HG03039 (cell line): ENCODE measurements around the gene MCAM.
A peak's percentile ranks its signal among the peaks of the same experiment; 100 is the strongest.

Experiments used
- ATAC-seq: cut with Tn5 transposase; IDR thresholded peaks from one replicate; pipeline ENCODE4 v1.9.1; 2021; ENCODE audit warnings: mild to moderate bottlenecking, moderate library complexity; ENCODE audit not compliant: unreplicated experiment

MCAM gene

GRCh38 chr11:119316729-119317591, at the start of gene MCAM:
MCAM (minus strand) TSS chr11:119317130; CDS start chr11:119317101, 29 bp downstream.
- ATAC-seq = no peak

DNA sequence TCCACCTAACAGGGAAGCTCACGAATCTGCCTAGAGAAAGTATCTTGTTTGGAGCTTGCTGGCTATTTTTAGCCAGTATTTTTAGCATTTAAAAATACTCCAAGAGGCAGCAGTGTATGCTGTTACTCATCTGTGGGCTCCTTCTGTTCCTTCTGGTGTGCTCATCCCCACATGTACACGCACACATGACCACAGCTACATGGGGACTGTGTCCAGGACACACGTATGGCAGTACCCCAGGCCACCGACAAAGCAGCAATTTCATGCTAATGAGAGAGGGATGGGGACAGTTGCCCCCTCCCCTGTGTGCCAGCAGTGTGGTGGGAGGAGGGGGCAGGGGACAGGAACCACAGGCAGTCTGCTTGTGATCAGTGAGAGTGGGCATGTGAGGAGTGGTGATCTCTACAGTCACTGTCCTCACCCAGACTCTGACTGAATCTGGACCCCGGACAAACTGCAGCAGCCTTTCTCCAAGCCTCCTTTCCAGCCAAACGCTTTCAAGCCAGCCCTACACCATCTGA, 48.2 kb upstream of the MCAM start:
- ATAC-seq = no peak

DNA sequence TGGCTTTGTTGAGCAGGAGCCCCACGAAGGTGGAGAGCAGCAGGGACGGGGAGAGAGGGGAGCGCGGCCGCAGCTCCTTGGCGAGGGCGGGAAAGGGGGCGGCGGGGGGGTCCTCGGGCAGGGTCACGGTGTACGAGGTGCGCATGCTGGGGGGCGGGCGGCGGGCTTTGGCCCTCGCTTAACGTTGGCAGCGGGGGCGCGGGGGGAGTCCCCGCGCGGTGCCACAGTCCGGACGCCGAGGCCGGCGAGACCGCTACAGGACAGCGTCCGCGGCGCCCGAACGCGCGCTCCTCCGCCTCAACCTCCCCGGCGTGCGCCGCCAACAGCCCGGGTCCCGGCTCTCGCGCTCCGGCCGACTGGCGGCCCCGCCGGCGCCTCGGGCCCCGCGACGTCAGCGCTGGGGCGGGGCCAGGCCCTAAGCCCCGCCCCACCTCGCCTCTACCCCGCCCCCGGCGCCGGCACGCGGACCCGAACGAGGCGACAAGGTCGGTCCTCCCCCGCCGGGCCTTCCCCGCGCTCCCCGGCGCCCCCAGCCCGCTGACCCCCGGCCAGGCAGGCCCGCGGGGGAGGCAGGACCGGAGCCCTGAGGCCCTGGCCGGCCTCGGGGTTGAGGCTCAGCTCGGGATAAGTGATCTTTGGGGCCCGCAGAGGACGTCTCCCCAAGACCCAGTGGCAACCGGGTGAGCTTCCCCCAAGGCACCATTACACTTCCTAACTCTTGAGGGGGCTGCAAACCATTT, 47.1 kb upstream of the MCAM start:
- ATAC-seq = peak; percentile 48

DNA sequence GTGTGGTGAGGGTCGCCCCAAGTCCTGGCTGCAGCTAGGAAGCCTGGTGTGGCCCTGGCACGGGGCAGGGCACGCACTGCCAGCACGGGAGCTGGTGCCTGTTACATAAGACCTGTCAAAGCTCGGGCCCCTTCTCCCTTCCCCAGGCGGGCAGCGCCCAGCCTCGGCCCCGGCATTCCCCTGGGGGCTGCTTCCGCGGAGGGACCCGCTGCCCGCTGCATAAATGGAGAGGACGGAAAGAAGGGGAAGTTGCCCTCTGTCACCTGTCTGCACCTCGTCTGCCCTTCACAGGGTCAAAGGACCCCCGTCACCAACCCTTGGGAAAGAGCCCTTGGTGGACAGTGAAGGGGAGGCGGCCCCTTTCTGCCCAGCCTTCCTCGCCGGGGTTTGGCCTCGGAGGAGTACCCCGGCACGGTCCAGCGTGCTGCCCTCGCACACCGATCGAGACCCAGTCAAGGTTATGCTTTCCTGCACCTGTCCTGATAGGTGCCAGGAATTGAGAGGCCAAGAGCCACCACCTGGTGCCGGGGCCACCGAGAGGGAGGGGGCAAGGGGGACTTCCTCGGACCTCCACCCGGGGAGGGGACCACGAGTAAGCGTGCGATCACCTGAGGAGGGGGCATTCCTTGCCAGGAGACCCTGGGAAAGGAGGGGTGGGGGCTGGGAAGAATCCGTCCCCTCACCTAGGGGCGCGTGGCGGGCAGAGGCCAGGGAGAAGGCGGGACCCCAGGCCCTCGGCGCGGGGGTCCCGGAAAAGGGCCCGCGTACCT, 46.3 kb upstream of the MCAM start:
- no peak for ATAC-seq

GRCh38 chr11:119362741-119363080, 45.8 kb upstream of the MCAM start:
- ATAC-seq = no peak

DNA sequence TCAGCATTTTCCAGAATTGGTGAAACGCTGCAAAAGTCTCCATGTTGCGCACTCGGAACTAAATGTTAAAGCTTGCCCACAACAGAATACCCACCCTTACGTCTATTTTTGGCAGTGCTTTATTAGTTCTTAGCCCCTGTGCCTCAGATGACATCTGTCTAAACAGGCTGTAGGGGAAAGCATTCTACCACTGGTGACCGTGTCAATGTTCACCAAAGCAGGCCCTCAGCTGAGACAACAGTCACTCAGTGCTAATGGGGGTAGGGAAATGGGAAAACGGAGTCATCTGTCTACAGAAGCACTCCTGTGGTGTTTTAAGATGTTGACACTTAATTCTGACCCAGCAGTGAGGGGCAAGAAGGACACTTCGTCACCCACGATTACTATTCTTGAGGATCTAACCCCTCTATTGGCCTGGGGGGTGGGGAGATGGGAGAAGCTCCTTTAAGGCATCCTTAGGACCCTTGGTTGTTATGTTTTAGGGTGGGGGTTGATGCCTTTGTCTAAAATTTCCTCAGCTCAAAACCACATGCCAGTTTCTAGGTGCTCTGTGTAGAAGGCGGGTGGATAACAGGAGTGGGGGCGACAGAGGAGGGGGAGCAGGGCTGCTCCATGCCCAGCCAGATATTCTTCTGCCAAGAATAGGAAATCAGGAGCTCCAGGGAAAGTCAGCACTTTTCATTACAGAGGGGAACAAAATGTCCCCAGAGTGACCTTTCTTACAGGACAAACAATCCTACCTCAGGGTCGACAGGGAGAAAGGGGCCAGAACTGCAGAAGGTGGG, 45.2 kb upstream of the MCAM start:
- ATAC-seq = no peak

DNA sequence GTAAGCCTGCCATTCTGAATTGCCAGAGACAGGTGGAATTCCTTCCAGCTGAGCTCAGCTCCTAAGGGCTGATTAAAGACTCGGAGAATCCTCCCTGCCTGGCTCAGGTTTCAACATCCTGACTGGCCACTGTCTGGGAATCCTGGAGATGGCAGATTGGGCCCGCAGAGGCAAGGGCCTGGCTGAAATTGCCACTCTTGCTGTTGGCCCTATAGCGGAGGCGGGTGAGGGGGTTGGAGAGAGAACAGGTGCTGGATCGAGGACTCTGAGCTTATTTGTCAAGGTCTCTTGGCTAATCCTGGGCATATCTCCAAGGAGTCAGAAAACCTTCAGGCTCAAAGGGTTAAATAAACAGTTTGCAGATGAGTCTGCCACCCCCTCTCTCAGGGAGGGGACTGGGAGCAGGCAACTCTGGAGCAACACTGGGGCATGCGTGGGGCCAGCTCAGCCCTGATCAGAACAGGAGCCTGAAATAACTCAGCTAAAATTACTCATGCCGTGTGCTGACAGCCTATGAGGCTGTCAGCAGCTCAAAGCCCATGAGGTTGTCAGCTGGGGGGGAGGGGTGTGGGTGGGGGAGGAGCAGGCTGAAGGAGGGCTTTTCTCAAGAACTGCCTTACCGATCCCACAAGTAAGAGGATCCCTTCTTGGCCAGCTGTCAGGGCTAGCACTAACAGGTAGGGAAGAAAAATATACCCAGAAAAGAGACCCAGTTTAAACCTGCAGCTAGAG, 44.3 kb upstream of the MCAM start:
- no peak for ATAC-seq

DNA sequence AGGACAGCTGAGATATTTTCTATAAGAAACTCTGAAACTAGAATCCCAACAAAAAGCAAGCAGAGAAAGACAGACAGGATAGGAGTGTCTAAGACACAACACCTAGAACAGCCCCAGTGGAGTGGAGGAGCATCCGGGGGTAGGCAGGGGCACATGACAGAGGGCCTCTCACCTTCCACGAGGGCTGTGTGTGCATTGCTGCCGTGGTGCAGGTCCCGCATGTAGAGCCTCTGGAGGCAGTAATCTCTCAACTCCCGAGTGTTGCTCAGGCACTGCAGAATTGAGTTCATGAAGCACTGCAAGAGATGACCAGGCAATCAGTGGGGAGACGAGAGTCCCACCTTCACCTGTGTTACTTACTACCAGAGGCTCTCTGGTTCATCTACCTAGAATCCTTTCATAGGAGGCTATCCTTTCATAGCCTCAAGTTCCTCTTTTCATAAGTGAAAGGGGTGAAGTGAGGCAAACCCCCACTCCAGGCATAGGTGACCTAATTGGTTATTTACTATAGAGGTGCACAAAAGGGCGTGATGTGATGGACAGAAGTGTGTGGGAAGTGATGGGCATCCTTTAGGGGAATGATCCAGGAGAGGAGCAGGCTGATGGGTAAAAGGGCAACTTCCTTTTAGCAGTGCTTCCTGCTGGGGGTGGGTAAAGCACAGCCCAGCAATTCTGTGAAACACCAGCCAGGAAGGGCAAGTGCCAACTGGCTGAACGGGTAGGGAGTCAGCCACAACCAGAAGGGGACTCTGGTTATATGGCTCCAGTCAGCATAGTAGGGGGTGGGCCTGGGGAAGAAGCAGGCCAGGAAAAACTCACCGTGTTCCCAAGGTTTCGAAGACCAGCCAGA, 42.7 kb upstream of the MCAM start:
- ATAC-seq = no peak

DNA sequence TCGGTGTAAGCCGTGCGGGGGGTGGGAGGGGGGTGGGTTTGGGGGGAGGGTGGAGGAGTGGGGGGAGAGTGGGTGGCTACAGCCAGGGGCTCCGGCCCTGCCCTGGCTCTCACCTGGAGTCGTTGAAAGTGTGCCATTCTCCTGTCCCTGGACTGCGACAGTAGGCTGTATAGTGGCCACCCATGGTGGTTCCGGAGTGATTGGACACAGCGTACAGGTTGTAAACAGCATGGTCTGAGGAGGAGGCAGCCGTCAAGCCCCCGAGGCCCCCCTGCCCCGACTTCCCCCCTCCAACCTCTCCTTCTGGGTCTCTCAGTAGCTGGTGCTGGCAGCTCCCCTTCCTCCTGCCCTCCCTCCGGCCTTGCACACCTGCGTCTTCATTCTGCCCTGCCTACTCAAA, 40.1 kb upstream of the MCAM start:
- ATAC-seq = no peak

DNA sequence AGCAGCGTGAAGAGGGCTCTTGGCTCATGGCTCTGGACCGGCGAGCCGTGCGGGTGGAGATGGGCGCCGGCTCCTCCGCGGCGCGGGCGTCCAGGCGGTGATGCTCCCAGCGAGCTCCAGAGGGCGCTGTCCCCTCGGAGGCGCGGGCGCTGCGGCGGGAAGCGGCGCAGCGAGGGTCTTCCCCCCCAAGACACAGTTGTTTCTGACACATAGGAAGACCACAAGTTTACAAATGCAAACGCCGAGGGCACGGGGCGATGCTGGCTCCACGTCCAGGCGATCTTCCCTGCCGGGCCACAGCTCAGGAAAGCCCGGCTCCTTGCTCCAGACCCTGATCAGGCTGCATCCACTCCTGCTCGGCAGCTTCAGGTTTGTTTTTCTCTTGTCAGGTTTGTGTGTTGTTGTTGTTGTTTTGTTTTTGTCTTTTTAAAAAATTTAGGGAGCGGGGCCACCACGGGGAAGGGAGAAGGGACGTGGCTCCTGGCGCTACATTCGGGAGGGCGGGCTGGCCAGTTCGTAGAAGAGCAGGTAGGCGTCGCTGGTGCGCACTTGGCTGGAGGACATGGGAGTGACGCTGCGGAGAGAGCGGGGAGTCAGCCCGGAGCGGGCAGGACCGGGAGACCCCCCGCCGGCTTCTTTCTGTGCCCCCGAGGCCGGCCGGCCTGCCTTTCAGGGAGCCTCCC, 39.6 kb upstream of the MCAM start:
- peak; percentile 69 for ATAC-seq

- no peak for ATAC-seq
Observed at GRCh38 chr11:119355091-119355843, 38.3 kb upstream of the MCAM start.

- ATAC-seq = no peak
Observed at GRCh38 chr11:119352857-119353260, 35.9 kb upstream of the MCAM start.

DNA sequence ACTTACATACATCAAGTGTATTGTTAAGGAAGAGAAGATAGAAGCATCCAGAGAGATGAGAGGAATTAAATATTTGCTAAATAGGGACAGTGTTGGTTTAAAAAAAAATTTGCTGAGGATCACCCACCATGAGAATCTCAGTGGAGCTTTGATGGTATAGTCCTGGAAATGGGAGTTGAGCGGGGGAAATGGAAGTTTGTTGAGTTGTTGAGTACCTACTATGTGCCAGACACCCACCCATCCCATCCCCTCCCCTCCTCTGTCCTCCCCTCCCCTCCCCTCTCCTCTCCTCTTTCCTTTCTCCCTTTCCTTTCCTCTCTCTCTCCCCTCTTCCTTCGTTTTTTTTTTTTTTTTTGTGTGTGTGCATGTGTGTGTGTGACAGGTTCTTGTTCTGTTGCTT, 34.3 kb upstream of the MCAM start:
- no peak for ATAC-seq

DNA sequence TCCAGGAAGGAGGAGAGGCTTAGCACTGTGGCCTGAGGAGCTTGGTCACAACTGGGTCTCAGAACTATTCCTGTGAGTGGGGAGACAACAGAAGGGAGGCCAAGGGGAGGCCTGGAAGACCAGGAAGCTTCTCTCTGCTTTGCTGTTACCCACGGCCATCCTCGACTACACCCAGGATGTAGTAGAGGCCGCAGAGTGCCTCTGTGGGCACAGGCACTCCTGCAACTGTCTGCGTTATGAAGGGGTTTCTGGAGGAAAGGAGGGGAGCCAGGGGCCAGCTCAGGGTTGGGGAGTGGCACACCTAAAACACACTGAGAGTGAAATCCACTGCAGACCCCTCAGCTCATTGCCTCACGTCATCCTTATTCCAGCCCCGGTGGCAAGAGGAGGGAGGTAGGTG, 33.4 kb upstream of the MCAM start:
- ATAC-seq = no peak

GRCh38 chr11:119347940-119348605, 31.1 kb upstream of the MCAM start:
- ATAC-seq = no peak

GRCh38 chr11:119347242-119347641, 30.3 kb upstream of the MCAM start:
- no peak for ATAC-seq

GRCh38 chr11:119346605-119347004, 29.7 kb upstream of the MCAM start, which contains the start of gene MFRP:
MFRP (minus strand) TSS chr11:119346705; CDS start chr11:119346513, 192 bp downstream.
- ATAC-seq = no peak
